ENCODE data around the gene CCDC191. TPM values are rescaled to one million over a fixed set of nuclear protein-coding genes. Genes with fewer than 3 reads are reported as not detected.

The CCDC191 gene
- total and polyA plus RNA-seq, 9 of the 15 experiments (the other 6 are each of a cell fraction or from before 2014, with no cell fraction given): 0.10 to 0.55 (median 0.22) TPM

- TF ChIP-seq AFF1 (IDR thresholded peaks at IDR 0.05; ENCODE audit: low read depth in 1 of 2, partially characterized antibody in 2 of 2) (peak; percentile 28 to 98), ZBED1 (IDR thresholded peaks at IDR 0.05) (no peak), CHAMP1 (IDR thresholded peaks at IDR 0.05) (no peak), ATF1 (CRISPR knock-in tag; IDR thresholded peaks at IDR 0.05) (peak; percentile 87), ATF1 (tag; IDR thresholded peaks at IDR 0.05) (peak; percentile 99), GTF2E2 (tag; IDR thresholded peaks at IDR 0.05) (no peak), PHF8 (IDR thresholded peaks at IDR 0.05; ENCODE audit: borderline replicate concordance, low read length) (peak; percentile 48; the same call in 1 of the 2 replicates), SIN3B (IDR thresholded peaks at IDR 0.05; ENCODE audit: low read depth) (peak; percentile 72), GATAD2A (IDR thresholded peaks at IDR 0.05) (no peak), NBN (IDR thresholded peaks at IDR 0.05; ENCODE audit: low read depth) (peak; percentile 68; the same call in 1 of the 2 replicates), DACH1 (IDR thresholded peaks at IDR 0.05; ENCODE audit: partially characterized antibody) (no peak), GABPB1 (CRISPR knock-in tag; IDR thresholded peaks at IDR 0.05) (peak; percentile 56; the same call in 1 of the 2 replicates), BCOR (IDR thresholded peaks at IDR 0.05) (no peak), ZNF263 (CRISPR knock-in tag; IDR thresholded peaks at IDR 0.05; ENCODE audit: borderline replicate concordance) (no peak), NR2C1 (IDR thresholded peaks at IDR 0.05) (0 out of 2 replicates have a peak, but pooled peaks have one; percentile 30), NR2C1 (tag; IDR thresholded peaks at IDR 0.05) (peak; percentile 77), TFAP4 (CRISPR knock-in tag; IDR thresholded peaks at IDR 0.05; ENCODE audit: borderline replicate concordance) (peak; percentile 68), ZNF589 (CRISPR knock-in tag; IDR thresholded peaks at IDR 0.05; ENCODE audit: low read depth) (no peak), ZNF431 (CRISPR knock-in tag; IDR thresholded peaks at IDR 0.05) (no peak), ZNF316 (IDR thresholded peaks at IDR 0.05) (no peak; the same call in 1 of the 2 replicates), ARID1B (IDR thresholded peaks at IDR 0.05) (no peak)
These were observed at the start of gene CCDC191, which contains the start of gene QTRT2 (continued) for GRCh38 chr3:114056130-114057010.

All from K562 (cell line).